OCI-LY1 (cell line): ENCODE data around the gene ZACN.

Experiments used
- H2AFZ ChIP-seq: fragments of 200-600 bp; sonication (generic), shearing (Covaris generic); 2 replicates; pipeline ENCODE4 v1.6.0; 2014; ENCODE audit warnings: antibody characterized with exemption, mild to moderate bottlenecking, low read length
- H3F3A ChIP-seq: fragments of 200-600 bp; sonication (generic), shearing (Covaris generic); 2 replicates; pipeline ENCODE4 v1.6.0; 2014; ENCODE audit warnings: mild to moderate bottlenecking, antibody characterized with exemption, low read length, moderate library complexity; ENCODE audit not compliant: insufficient read depth
- H3K27ac ChIP-seq: fragments of 200-600 bp; sonication (generic); 2 replicates; pipeline ENCODE4 v1.5.1; 2014; ENCODE audit warnings: low read length, mixed run types, mild to moderate bottlenecking, low read depth; ENCODE audit not compliant: poor library complexity, severe bottlenecking
- H3K27me3 ChIP-seq: fragments of 200-600 bp; sonication (generic); 2 replicates; pipeline ENCODE4 v1.6.0; 2014; ENCODE audit warnings: antibody characterized with exemption, mild to moderate bottlenecking, low read length, moderate library complexity; ENCODE audit not compliant: insufficient read depth
- H3K36me3 ChIP-seq: fragments of 200-600 bp; sonication (generic); 2 replicates; pipeline ENCODE4 v1.6.1; 2014; ENCODE audit warnings: mild to moderate bottlenecking, antibody characterized with exemption, low read length, moderate library complexity, mixed read lengths; ENCODE audit not compliant: insufficient read depth
- H3K4me1 ChIP-seq: fragments of 200-600 bp; sonication (generic); 2 replicates; pipeline ENCODE4 v1.5.1; 2014; ENCODE audit warnings: mild to moderate bottlenecking, low read length, moderate library complexity; ENCODE audit not compliant: insufficient read depth, severe bottlenecking
- H3K4me2 ChIP-seq: fragments of 200-600 bp; sonication (generic), shearing (Covaris generic); 2 replicates; pipeline ENCODE4 v1.6.1; 2014; ENCODE audit warnings: low read length
- H3K4me3 ChIP-seq: fragments of 200-600 bp; sonication (generic); 2 replicates; pipeline ENCODE4 v1.5.1; 2014; ENCODE audit warnings: low read length, low read depth, mild to moderate bottlenecking, mixed read lengths; ENCODE audit not compliant: poor library complexity, severe bottlenecking
- H3K79me2 ChIP-seq: fragments of 200-600 bp; shearing (Covaris generic); 2 replicates; pipeline ENCODE4 v1.6.1; 2016; ENCODE audit warnings: mixed run types, low read length, mixed read lengths; ENCODE audit not compliant: insufficient read depth
- H3K9ac ChIP-seq: fragments of 200-600 bp; sonication (generic), shearing (Covaris generic); 2 replicates; pipeline ENCODE4 v1.6.1; 2014; ENCODE audit warnings: mild to moderate bottlenecking, low read length, mixed read lengths
- H3K9me2 ChIP-seq: fragments of 200-600 bp; sonication (generic), shearing (Covaris generic); 2 replicates; pipeline ENCODE4 v1.6.1; 2014; ENCODE audit warnings: low read depth, mild to moderate bottlenecking, low read length, mixed read lengths
- H3K9me3 ChIP-seq: fragments of 200-600 bp; shearing (Covaris generic); 2 replicates; pipeline ENCODE4 v1.6.1; 2014; ENCODE audit warnings: low read length, mixed read lengths
- H4K20me1 ChIP-seq: fragments of 200-600 bp; sonication (generic), shearing (Covaris generic); 2 replicates; pipeline ENCODE4 v1.6.0; 2016; ENCODE audit warnings: mild to moderate bottlenecking, low read length; ENCODE audit not compliant: insufficient read depth
- EZH2 ChIP-seq: fragments of 200-600 bp; sonication (generic), shearing (Covaris generic); IDR thresholded peaks from 2 replicates; pipeline ENCODE4 v1.8.0; 2017; ENCODE audit warnings: borderline replicate concordance, mixed run types, mild to moderate bottlenecking, antibody characterized with exemption, low read length, moderate library complexity, mixed read lengths
- TF ChIP-seq, protein P1 (sequence below): fragments of 200-600 bp; sonication (generic), shearing (Covaris generic); IDR thresholded peaks from 2 replicates; pipeline ENCODE4 v1.5.1; 2017; ENCODE audit warnings: mild to moderate bottlenecking, antibody characterized with exemption, low read length, moderate library complexity, mixed read lengths

ZACN gene

DNA sequence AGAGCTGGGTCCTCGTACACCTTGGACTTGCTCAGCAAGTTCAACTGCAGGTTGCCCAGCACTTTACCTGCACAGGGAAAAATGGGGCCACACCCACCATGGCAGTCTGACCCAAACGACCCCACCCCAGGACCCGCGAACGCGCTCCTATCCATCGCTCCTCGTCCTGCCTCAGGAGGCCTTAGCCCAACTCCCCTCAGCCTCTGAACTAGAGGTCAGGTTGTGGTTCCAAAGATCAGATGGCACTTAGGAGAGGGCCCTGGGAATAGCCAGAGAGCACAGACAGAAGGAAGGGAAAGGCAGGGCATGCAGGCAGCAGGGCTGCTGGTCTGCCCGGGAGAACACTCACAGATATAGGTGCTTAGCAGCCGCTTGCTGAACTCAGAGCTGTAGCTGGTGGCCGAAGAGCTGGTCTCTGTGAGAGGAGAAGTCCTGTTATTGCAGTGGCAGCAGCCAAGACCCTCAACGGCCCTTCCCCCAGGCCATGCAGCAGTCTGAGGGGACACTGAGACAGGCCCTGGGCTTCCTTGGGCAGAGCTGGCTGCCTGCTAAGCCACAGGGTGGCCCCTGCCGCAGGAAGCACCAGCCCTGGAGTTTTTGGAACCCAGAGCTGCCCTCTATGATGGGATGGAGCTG lies 6.9 kb downstream of the ZACN start:
- H3K4me3 ChIP-seq = no peak overlapping the region
- H4K20me1 ChIP-seq = no peaks in the 10 kb centered on the region
- H3K36me3 ChIP-seq = peaks cover 61% of the 10 kb centered on the region
- no peaks in the 10 kb centered on the region for H3K4me1 ChIP-seq
- no peak overlapping the region for H3K9ac ChIP-seq
- no peak for TF ChIP-seq EZH2
- TF ChIP-seq, protein P1, sequence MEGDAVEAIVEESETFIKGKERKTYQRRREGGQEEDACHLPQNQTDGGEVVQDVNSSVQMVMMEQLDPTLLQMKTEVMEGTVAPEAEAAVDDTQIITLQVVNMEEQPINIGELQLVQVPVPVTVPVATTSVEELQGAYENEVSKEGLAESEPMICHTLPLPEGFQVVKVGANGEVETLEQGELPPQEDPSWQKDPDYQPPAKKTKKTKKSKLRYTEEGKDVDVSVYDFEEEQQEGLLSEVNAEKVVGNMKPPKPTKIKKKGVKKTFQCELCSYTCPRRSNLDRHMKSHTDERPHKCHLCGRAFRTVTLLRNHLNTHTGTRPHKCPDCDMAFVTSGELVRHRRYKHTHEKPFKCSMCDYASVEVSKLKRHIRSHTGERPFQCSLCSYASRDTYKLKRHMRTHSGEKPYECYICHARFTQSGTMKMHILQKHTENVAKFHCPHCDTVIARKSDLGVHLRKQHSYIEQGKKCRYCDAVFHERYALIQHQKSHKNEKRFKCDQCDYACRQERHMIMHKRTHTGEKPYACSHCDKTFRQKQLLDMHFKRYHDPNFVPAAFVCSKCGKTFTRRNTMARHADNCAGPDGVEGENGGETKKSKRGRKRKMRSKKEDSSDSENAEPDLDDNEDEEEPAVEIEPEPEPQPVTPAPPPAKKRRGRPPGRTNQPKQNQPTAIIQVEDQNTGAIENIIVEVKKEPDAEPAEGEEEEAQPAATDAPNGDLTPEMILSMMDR = no peak
- no peak overlapping the region for H3K4me2 ChIP-seq
- H3F3A ChIP-seq = no peaks in the 10 kb centered on the region
- no peak overlapping the region for H2AFZ ChIP-seq
- H3K9me2 ChIP-seq = no peaks in the 10 kb centered on the region
- no peaks in the 10 kb centered on the region for H3K27me3 ChIP-seq
- no peak overlapping the region for H3K27ac ChIP-seq
- no peaks in the 10 kb centered on the region for H3K79me2 ChIP-seq
- no peaks in the 10 kb centered on the region for H3K9me3 ChIP-seq

DNA sequence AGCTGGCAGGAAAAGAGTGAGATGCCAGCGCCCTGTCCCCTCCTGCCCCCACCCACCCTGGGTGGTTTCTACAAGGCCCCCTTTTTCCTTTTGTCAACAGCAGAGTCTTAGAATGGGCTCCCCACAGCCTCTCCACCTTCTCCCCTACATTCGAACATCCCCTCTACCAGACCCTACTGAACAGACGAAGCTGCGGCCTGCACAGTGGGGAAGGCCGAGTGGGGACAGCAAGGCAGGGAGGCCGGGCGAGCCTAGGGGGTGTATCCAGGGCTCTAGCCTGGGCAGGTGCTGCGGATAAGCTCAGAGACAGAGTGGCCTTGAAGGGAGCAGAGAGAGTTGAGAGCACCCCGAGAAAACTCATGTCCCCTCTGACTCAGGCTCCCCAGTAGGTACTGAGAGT lies 7.4 kb downstream of the ZACN start:
- no peak for TF ChIP-seq EZH2
- TF ChIP-seq, protein P1 = no peak
- no peaks in the 10 kb centered on the region for H3K9me2 ChIP-seq
- H3K27ac ChIP-seq = no peak overlapping the region
- H3K9ac ChIP-seq = no peak overlapping the region
- no peak overlapping the region for H2AFZ ChIP-seq
- no peak overlapping the region for H3K4me3 ChIP-seq
- no peaks in the 10 kb centered on the region for H3K9me3 ChIP-seq
- no peaks in the 10 kb centered on the region for H3K4me1 ChIP-seq
- H3K79me2 ChIP-seq = no peaks in the 10 kb centered on the region
- H3F3A ChIP-seq = no peaks in the 10 kb centered on the region
- H3K4me2 ChIP-seq = no peak overlapping the region
- H3K36me3 ChIP-seq = peaks cover 64% of the 10 kb centered on the region
- H3K27me3 ChIP-seq = no peaks in the 10 kb centered on the region
- no peaks in the 10 kb centered on the region for H4K20me1 ChIP-seq

DNA sequence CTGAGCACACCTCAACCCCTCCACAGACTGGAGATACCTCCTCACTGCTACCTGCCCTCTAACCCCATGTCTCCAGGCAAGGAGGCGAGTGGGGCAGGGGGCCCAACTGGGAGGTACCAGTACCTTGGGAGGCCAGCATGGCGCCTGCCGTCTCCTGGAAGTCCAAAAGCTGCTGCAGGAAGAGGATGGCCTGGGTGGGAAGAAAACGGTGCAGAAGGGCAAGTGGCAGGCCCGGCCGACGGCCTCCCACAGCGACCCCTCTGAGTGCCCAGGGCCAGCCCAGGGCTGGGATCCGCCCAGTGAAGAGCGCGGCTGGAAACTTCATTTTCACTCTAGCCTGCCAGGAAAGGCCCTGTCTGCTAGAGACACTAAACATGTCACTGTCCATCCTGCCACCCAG lies 8.5 kb downstream of the ZACN start:
- Histone ChIP-seq H3K9me2 (no peaks in the 10 kb centered on the region), H3K4me2 (no peak overlapping the region), H3K4me3 (no peak overlapping the region), H4K20me1 (no peaks in the 10 kb centered on the region), H3K4me1 (no peaks in the 10 kb centered on the region), H3F3A (no peaks in the 10 kb centered on the region), H3K36me3 (peaks cover 61% of the 10 kb centered on the region), H3K27ac (no peak overlapping the region), H3K9ac (no peak overlapping the region), H2AFZ (no peak overlapping the region), H3K9me3 (no peaks in the 10 kb centered on the region), H3K79me2 (no peaks in the 10 kb centered on the region), H3K27me3 (no peaks in the 10 kb centered on the region)
- TF ChIP-seq, protein P1 = no peak
- TF ChIP-seq EZH2 = no peak
